NT2/D1 (cell line): ENCODE data around the gene TVP23B.
"Not testable (repeated sequence)": the region's sequence is repeated elsewhere in the genome, so short reads cannot be mapped to it uniquely, and the experiment has no call there.

Experiments
- YY1 ChIP-seq: IDR thresholded peaks from 2 replicates; pipeline ENCODE4 v1.6.1; 2011; ENCODE audit not compliant: insufficient read length, insufficient read depth
- ZNF274 ChIP-seq: IDR thresholded peaks from 2 replicates; pipeline ENCODE4 v1.6.1; 2011; ENCODE audit warnings: mild to moderate bottlenecking, low read depth, low read length

GRCh38 chr17:18827613-18828012 lies 46.6 kb downstream of the TVP23B start:
- TF ChIP-seq ZNF274, YY1: not testable (repeated sequence)
